Activated CD8-positive, alpha-beta memory T cell treated with anti-CD3 and anti-CD28 coated beads, Interleukin-2, amount 50 U/mL, for 48 hours (primary cell): ENCODE data around the gene SRPK2.
"Not testable (repeated sequence)": the region's sequence is repeated elsewhere in the genome, so short reads cannot be mapped to it uniquely, and the experiment has no call there.

ENCODE experiments used
- DNase-seq: peaks from one replicate; pipeline ENCODE4 v3.0.0-alpha.2; 2020

The SRPK2 gene

GRCh38 chr7:105215821-105216220, 172.9 kb downstream of the SRPK2 start:
- no peak for DNase-seq

- DNase-seq: no peak
Measured at GRCh38 chr7:105215182-105215581, 173.5 kb downstream of the SRPK2 start.

GRCh38 chr7:105213611-105214010, 175.1 kb downstream of the SRPK2 start:
- no peak for DNase-seq

- no peak for DNase-seq
Measured at GRCh38 chr7:105212212-105212611, 176.5 kb downstream of the SRPK2 start.

GRCh38 chr7:105210721-105211205, 178.0 kb downstream of the SRPK2 start:
- DNase-seq: no peak

- DNase-seq: no peak
Measured at GRCh38 chr7:105209870-105210269, 178.9 kb downstream of the SRPK2 start.

GRCh38 chr7:105209433-105209832, 179.3 kb downstream of the SRPK2 start:
- DNase-seq: no peak

GRCh38 chr7:105206985-105207384, 181.7 kb downstream of the SRPK2 start:
- DNase-seq: no peak

GRCh38 chr7:105205592-105206237, 183.0 kb downstream of the SRPK2 start:
- DNase-seq: no peak

GRCh38 chr7:105204953-105205352, 183.8 kb downstream of the SRPK2 start:
- DNase-seq: no peak

GRCh38 chr7:105204520-105204919, 184.2 kb downstream of the SRPK2 start:
- DNase-seq: no peak

GRCh38 chr7:105202616-105203015, 186.1 kb downstream of the SRPK2 start:
- DNase-seq: no peak

- DNase-seq: no peak
Measured at GRCh38 chr7:105199386-105199785, 189.3 kb downstream of the SRPK2 start.

- no peak for DNase-seq
Measured at GRCh38 chr7:105198223-105198622, 190.5 kb downstream of the SRPK2 start.

GRCh38 chr7:105196473-105196872, 192.2 kb downstream of the SRPK2 start:
- no peak for DNase-seq

GRCh38 chr7:105195891-105196290, 192.8 kb downstream of the SRPK2 start:
- DNase-seq: no peak

GRCh38 chr7:105194959-105195358, 193.8 kb downstream of the SRPK2 start:
- not testable (repeated sequence) for DNase-seq

GRCh38 chr7:105191331-105191730, 197.4 kb downstream of the SRPK2 start:
- no peak for DNase-seq

GRCh38 chr7:105189859-105190492, 198.7 kb downstream of the SRPK2 start:
- DNase-seq: no peak

- DNase-seq: no peak
Measured at GRCh38 chr7:105188201-105188600, 200.5 kb downstream of the SRPK2 start.

GRCh38 chr7:105187302-105188169, 201.2 kb downstream of the SRPK2 start:
- no peak for DNase-seq

- no peak for DNase-seq
Measured at GRCh38 chr7:105185290-105186010, 203.3 kb downstream of the SRPK2 start.

GRCh38 chr7:105180002-105180401, 208.7 kb downstream of the SRPK2 start:
- DNase-seq: no peak
